K562 (cell line): Measurements from ENCODE around the gene SOX2. TPM values are rescaled to one million over a fixed set of nuclear protein-coding genes. Genes with fewer than 3 reads are reported as not detected.
A peak's percentile ranks its signal among the peaks of the same experiment; 100 is the strongest.

Experiments
- ATAC-seq: fragments of 200-7000 bp; cut with Tn5 transposase; 3 replicates; pipeline ENCODE4 v1.9.1; 2020; ENCODE audit warnings: moderate library complexity
- BruUV-seq: library from RNA; stranded (reverse); fragments of 400-500 nt; replicated peaks from 2 replicates; lab custom pipeline; 2021; lab: Mats Ljungman, UMichigan
- CTCF ChIA-PET: fragments of 300-600 bp; formaldehyde crosslinking; extraction: SDS; loops from one replicate; lab custom pipeline; 2021; ENCODE audit warnings: low intra/inter-chr PET ratio; lab: Yijun Ruan, JAX
- POLR2A ChIA-PET: fragments of 300-600, 350-650 bp; sonication (Branson Sonifier 250); formaldehyde crosslinking; extraction: SDS; loops from one replicate; lab custom pipeline; 2021; ENCODE audit warnings: antibody characterized with exemption, inconsistent platforms; lab: Yijun Ruan, JAX
- DNase-seq, 4 experiments: peaks; one replicate each; pipeline versions ENCODE4 v3.0.0 to v3.0.0-alpha.2; 2011 to 2018; ENCODE audit warnings: low spot score in 3 of 4, mixed read lengths in 3 of 4; ENCODE audit errors: extremely low read depth in 1 of 4
- FAIRE-seq: peaks from 2 replicates; lab custom pipeline; 2011; peaks lifted over from hg19 to GRCh38; lab: Jason Lieb, UNC
- H2AFZ ChIP-seq: 2 replicates; pipeline ENCODE4 v1.6.0; 2011; ENCODE audit warnings: low read depth, low read length, control low read depth, inconsistent platforms
- H3K27ac ChIP-seq: fragments of 200-600 bp; 3 replicates; pipeline ENCODE4 v1.8.0; 2011; ENCODE audit warnings: low read depth, mild to moderate bottlenecking, control low read depth, inconsistent platforms, low read length, moderate library complexity, mixed read lengths; ENCODE audit errors: extremely low read depth
- H3K27me3 ChIP-seq, 2 experiments: fragments of 300-600 bp in 1 of 2; 2 replicates in 1 of 2; 3 replicates in 1 of 2; pipeline versions ENCODE4 v1.6.0 to v1.8.0; 2011; ENCODE audit warnings: inconsistent platforms in 2 of 2, low read length in 2 of 2, mild to moderate bottlenecking in 1 of 2, mixed read lengths in 1 of 2, moderate library complexity in 1 of 2; ENCODE audit not compliant: control insufficient read depth in 2 of 2, insufficient read depth in 2 of 2
- H3K36me3 ChIP-seq: fragments of 300-600 bp; 3 replicates; pipeline ENCODE4 v1.8.0; 2011; ENCODE audit warnings: mild to moderate bottlenecking, low read length, inconsistent platforms; ENCODE audit not compliant: control insufficient read depth, insufficient read depth
- H3K4me1 ChIP-seq, 2 experiments: fragments of 200-600 bp in 1 of 2; replicated peaks in 1 of 2; 2 replicates in 1 of 2; 3 replicates in 1 of 2; pipeline versions ENCODE4 v1.5.1 to v1.8.0; 2011; ENCODE audit warnings: inconsistent platforms in 2 of 2, low read length in 2 of 2, mild to moderate bottlenecking in 1 of 2, mixed read lengths in 1 of 2, moderate library complexity in 1 of 2; ENCODE audit not compliant: control insufficient read depth in 2 of 2, insufficient read depth in 2 of 2
- H3K4me2 ChIP-seq: 2 replicates; pipeline ENCODE4 v1.6.1; 2011; ENCODE audit warnings: low read length, control low read depth, inconsistent platforms, mixed read lengths; ENCODE audit not compliant: insufficient read depth
- H3K4me3 ChIP-seq: fragments of 200-600 bp; sonication (generic), shearing (Covaris generic); 2 replicates; pipeline ENCODE4 v1.5.1; 2016; ENCODE audit warnings: control low read depth, inconsistent platforms
- H3K79me2 ChIP-seq: fragments of 200-600 bp; 3 replicates; pipeline ENCODE4 v1.8.0; 2011; ENCODE audit warnings: low read length, inconsistent platforms; ENCODE audit not compliant: control insufficient read depth, insufficient read depth
- H3K9ac ChIP-seq, 2 experiments: 2 replicates each; pipeline versions ENCODE4 v1.6.0 to v1.6.1; 2011; ENCODE audit warnings: low read depth in 2 of 2, low read length in 2 of 2, control low read depth in 1 of 2, inconsistent platforms in 1 of 2, mild to moderate bottlenecking in 1 of 2, mixed read lengths in 1 of 2; ENCODE audit not compliant: insufficient read depth in 1 of 2
- H3K9me1 ChIP-seq: one replicate; pipeline ENCODE4 v1.6.0; 2011; ENCODE audit warnings: inconsistent platforms, mild to moderate bottlenecking, low read length, moderate library complexity; ENCODE audit not compliant: control insufficient read depth, insufficient read depth
- H3K9me3 ChIP-seq: replicated peaks from 2 replicates; pipeline ENCODE4 v1.5.1; 2011; ENCODE audit warnings: low read depth, low read length, inconsistent platforms; ENCODE audit not compliant: control insufficient read depth, insufficient read depth
- H4K20me1 ChIP-seq: replicated peaks from 2 replicates; pipeline ENCODE4 v1.6.1; 2011; ENCODE audit warnings: low read length, inconsistent platforms, mixed read lengths; ENCODE audit not compliant: control insufficient read depth, insufficient read depth
- HMG20A ChIP-seq: fragments of 450-650 bp; formaldehyde crosslinking; conservative IDR thresholded peaks from 2 replicates; pipeline ENCODE4 v1.4.0; 2020; ENCODE audit warnings: mild to moderate bottlenecking, mixed read lengths
- PKNOX1 ChIP-seq: fragments of 450-650 bp; IDR thresholded peaks from 2 replicates; pipeline ENCODE4 v1.6.1; 2016
- ZNF354B ChIP-seq: fragments of 250-450 bp; sonication (Bioruptor Pico); IDR thresholded peaks from 2 replicates; pipeline ENCODE4 v1.4.0; 2020
- WGBS: fragments of 100-300 bp; shearing (Covaris generic); methylation state at CpG from one replicate; pipeline ENCODE4 v1.1.6; 2016; ENCODE audit warnings: low coverage, mixed read lengths; ENCODE audit not compliant: insufficient coverage; ENCODE audit errors: missing lambda C conversion rate; 5-methylcytosine and 5-hydroxymethylcytosine counted together
- in situ Hi-C: fragments of 300-500 bp; cut with MboI; formaldehyde crosslinking; loops from 4 replicates; pipeline ENCODE4 v1.15.0; 2018; ENCODE audit warnings: inconsistent platforms, mixed read lengths
- intact Hi-C: fragments of 100-400 bp; cut with micrococcal nuclease; formaldehyde crosslinking; loops from 2 replicates; pipeline ENCODE4 v1.14.2; 2022
- polyA plus RNA-seq, 8 experiments: library from polyadenylated mRNA; depleted of rRNA in 4 of 8; stranded (reverse) in 5 of 8; unstranded in 3 of 8; fragments of >200 nt; fragmentation: Nextera tagmentation in 2 of 8; fragmentation: Illumina TruSeq in 1 of 8; extraction: Ambion mirVana in 2 of 8; extraction: Trizol in 1 of 8; gene quantifications; 2 replicates each; pipeline versions ENCODE4 v1.2.1 to v1.2.3, GENCODE V29; 2011 to 2014; ENCODE audit warnings: inconsistent platforms in 1 of 8, missing spikeins in 1 of 8
- total RNA-seq, 7 experiments: library from RNA; depleted of rRNA in 6 of 7; stranded (reverse); fragments of >200 nt in 6 of 7; fragmentation: Illumina TruSeq in 2 of 7; extraction: Trizol in 2 of 7; gene quantifications; 2 replicates each; pipeline versions ENCODE4 v1.2.1 to v1.2.3, GENCODE V29; 2011 to 2021; ENCODE audit warnings: low replicate concordance in 1 of 7
- TF ChIP-seq, protein P1 (sequence below): fragments of 450-650 bp; IDR thresholded peaks from 2 replicates; pipeline ENCODE4 v1.6.1; 2016; ENCODE audit warnings: mild to moderate bottlenecking

SOX2 gene
- total and polyA plus RNA-seq, 9 of the 15 experiments (the other 6 are each of a cell fraction or from before 2014, with no cell fraction given): 0.07 TPM; not detected in 8

- TF ChIP-seq, protein P1, sequence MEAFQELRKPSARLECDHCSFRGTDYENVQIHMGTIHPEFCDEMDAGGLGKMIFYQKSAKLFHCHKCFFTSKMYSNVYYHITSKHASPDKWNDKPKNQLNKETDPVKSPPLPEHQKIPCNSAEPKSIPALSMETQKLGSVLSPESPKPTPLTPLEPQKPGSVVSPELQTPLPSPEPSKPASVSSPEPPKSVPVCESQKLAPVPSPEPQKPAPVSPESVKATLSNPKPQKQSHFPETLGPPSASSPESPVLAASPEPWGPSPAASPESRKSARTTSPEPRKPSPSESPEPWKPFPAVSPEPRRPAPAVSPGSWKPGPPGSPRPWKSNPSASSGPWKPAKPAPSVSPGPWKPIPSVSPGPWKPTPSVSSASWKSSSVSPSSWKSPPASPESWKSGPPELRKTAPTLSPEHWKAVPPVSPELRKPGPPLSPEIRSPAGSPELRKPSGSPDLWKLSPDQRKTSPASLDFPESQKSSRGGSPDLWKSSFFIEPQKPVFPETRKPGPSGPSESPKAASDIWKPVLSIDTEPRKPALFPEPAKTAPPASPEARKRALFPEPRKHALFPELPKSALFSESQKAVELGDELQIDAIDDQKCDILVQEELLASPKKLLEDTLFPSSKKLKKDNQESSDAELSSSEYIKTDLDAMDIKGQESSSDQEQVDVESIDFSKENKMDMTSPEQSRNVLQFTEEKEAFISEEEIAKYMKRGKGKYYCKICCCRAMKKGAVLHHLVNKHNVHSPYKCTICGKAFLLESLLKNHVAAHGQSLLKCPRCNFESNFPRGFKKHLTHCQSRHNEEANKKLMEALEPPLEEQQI: no peak
Measured at GRCh38 chr3:181698263-181698954, 13.3 kb upstream of the SOX2 start (continued).

DNA sequence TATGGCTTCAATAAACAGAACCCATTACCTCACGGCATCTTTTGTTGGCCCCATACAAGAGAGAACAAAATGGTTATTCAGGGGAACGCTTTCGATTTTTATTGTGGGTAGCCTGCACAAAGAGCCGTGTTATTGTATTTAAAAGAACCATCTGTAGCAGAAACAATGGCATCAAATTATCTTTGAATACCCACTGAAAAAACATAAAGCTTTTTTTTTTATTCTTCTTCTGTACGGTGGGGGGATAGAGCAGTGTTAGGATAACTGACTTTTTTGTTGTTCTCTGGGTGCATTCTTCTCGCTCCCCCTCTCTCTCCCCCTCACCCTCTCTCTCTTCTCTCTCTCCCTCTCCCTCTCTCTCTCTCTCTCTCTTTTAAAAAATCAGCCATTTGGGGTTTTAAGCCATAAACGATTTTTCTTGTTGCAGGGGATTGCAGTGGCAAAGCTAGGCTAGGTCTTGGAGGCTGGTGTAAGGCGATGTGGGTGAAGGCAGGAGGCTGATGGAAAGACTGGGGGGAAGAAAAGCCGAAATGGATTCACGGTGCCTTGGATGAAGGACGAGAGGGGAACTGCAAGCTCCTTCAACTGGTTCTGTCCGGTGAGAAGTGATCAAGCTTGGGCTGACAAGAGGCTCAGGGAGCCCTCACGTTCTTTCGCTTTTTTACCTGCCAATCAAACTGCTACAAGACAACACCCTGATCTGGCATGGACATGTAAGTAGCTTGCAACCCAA lies 12.4 kb upstream of the SOX2 start:
- 1% methylated on average over 12 of the region's 14 CpGs for WGBS
- TF ChIP-seq HMG20A (CRISPR knock-in tag) (no peak), ZNF354B (CRISPR knock-in tag) (no peak), PKNOX1 (peak; percentile 65)
- TF ChIP-seq, all 486 proteins: peak for 1
- peaks cover 0 to 19% of the 10 kb centered on the region in 2 experiments; a peak in 2 of 5 replicates for H3K4me1 ChIP-seq
- H4K20me1 ChIP-seq: no peaks in the 10 kb centered on the region
- H3K4me2 ChIP-seq: no peak overlapping the region
- H3K36me3 ChIP-seq: no peaks in the 10 kb centered on the region
- H3K27ac ChIP-seq: no peak overlapping the region
- in situ Hi-C loops (no loop called here), intact Hi-C loops (no loop called here)
- peaks cover 7 to 24% of the 10 kb centered on the region in 2 experiments; a peak in 4 of 5 replicates for H3K27me3 ChIP-seq
- H3K9ac ChIP-seq: no peak overlapping the region
- BruUV-seq: no TSS peak
- no peaks in the 10 kb centered on the region for H3K79me2 ChIP-seq
- CTCF ChIA-PET: interaction anchor here (1.0 kb wide), 2 partner anchors 9 to 489 kb away, joined by 3 to 4 read pairs; no protein-coding TSS in a partner anchor
- no peak overlapping the region for H3K4me3 ChIP-seq
- no peak overlapping the region for H2AFZ ChIP-seq
- ATAC-seq: no peak
- H3K9me1 ChIP-seq: no peaks in the 10 kb centered on the region
- FAIRE-seq: no peak
- H3K9me3 ChIP-seq: no peaks in the 10 kb centered on the region
- POLR2A ChIA-PET: no interaction called here
- no peak for DNase-seq
